ENCODE data around the gene ZNF277. TPM values are rescaled to one million over a fixed set of nuclear protein-coding genes. Genes with fewer than 3 reads are reported as not detected.
"Not testable (repeated sequence)": the region's sequence is repeated elsewhere in the genome, so short reads cannot be mapped to it uniquely, and the experiment has no call there.

Gene ZNF277
- total RNA-seq, 1 donor from 2014 or later: 67.3 TPM

- FAIRE-seq: no peak
- no peak for DNase-seq (ENCODE audit: low spot score in 2 of 2)
These were observed 80.0 kb downstream of the ZNF277 start for GRCh38 chr7:112286250-112287086.

DNA sequence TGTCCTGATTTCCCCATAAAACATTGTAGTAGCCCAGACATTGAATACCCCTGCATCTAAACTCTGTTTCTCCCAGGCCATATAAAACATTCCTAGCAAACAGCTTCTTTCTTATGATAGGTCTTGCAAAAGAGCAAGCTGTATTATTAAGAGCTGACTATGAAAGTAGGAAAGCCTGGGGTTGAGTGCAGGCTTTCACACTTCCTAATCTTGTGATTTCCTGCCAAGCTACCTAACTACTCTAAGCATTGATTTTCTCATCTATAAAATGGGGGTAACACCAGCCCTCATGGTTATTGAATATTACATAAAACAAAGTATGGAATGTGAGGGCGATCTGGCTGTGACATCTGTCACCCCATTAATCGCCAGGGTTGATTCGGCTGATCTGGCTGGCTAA is 81.8 kb downstream of the ZNF277 start:
- FAIRE-seq (no peak), DNase-seq (ENCODE audit: low spot score in 2 of 2) (no peak)

GRCh38 chr7:112290065-112290464 is 83.6 kb downstream of the ZNF277 start:
- no peak for DNase-seq (ENCODE audit: low spot score in 2 of 2)
- FAIRE-seq: no peak

GRCh38 chr7:112292162-112292561 is 85.7 kb downstream of the ZNF277 start:
- FAIRE-seq: no peak
- no peak for DNase-seq (ENCODE audit: low spot score in 2 of 2)

GRCh38 chr7:112293416-112293815 is 86.9 kb downstream of the ZNF277 start:
- DNase-seq (ENCODE audit: low spot score in 2 of 2): no peak
- no peak for FAIRE-seq

DNA sequence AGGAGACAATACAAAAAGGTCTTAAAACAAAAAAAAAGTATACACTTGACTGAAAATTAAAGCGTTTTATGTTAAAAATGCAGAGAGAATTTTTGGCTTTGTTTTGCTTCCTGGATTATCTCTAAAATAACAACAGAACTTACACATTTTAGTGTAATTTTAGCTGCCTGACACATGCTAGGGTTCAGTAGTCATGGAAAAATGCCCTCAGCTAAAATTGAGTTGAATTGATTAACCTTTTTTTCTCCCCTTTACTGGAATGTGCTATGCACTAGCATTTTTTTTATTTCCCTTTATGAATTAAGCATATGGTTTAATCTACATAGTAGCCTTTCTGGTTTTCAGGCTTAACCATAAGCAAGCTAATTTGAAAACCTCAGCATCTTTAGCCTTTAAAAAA is 89.9 kb downstream of the ZNF277 start:
- FAIRE-seq: no peak
- no peak for DNase-seq (ENCODE audit: low spot score in 2 of 2)

- no peak for FAIRE-seq
- DNase-seq (ENCODE audit: low spot score in 2 of 2): no peak
These were observed 91.2 kb downstream of the ZNF277 start for GRCh38 chr7:112297681-112298080.

DNA sequence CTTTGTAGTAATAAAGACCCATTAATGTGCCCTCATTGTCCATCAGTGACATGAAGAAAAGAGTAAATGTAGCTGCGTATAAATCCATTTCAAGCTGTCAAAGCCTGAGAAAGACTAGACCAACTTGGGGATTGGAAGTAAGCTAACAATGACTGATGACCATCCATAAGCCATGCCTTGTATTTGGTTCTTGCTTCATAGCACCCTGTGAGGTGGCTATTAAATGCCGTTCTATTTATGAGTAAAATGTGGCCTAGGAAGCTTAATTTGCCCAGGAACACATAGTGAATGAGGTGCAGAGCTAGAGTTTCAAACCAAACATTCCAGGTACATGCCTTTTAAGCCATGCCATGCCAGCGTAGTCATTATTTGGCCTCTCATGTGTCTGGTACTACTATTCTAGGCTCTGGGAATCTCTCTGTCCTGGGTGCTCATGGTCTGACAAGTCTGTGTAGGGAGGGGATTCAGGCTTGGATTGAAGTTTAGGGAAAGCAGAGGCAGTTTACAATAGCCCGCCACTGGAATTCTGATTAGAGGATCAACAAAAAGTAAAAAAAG is 92.1 kb downstream of the ZNF277 start:
- no peak for DNase-seq (ENCODE audit: low spot score in 2 of 2)
- FAIRE-seq: no peak

DNA sequence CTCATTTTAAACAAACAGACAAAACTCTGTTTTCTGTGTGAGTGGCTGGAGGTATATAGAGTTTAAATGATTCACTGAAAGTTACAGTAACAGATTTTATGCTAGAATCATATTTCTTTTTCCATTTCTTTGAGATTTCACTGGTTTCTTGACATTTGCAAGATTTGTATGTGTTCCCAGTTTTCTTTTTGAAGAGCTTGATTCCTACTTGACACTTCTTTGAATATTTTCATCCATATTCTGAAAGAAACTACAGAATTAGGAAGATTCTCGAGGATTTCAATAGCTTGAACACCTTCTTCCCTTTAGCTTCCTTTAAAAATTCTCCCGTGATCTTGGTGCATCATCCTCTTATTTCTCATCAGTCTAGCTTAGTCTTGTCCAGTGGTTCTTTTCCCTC is 93.6 kb downstream of the ZNF277 start:
- FAIRE-seq (no peak), DNase-seq (ENCODE audit: low spot score in 2 of 2) (no peak)

DNA sequence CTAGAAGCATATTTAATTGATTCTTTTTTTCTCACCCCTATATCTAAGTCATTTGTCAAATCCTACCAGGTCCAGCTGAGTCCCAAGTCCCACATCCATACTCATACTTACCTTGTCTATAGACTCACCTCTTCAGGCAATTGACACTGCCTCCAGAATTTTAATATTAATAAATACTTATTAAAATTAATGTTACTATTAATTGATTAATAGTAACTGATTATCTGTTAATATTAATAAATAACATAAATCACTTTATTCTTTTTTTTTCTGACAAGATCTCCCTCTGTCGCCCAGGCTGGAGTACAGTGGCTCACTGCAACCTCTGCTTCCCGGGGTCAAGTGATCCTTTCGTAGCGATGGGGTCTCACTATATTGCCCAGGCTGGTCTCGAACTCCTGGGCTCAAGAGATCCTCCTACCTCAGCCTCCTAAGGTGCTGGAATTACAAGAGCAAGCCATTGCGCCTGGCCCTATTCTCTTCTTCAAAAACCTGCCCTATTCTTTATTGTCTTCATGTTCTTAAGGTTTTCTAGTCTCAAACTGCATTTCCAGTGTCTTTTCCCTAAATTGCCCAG is 94.4 kb downstream of the ZNF277 start:
- no peak for DNase-seq (ENCODE audit: low spot score in 2 of 2)
- FAIRE-seq: no peak

DNA sequence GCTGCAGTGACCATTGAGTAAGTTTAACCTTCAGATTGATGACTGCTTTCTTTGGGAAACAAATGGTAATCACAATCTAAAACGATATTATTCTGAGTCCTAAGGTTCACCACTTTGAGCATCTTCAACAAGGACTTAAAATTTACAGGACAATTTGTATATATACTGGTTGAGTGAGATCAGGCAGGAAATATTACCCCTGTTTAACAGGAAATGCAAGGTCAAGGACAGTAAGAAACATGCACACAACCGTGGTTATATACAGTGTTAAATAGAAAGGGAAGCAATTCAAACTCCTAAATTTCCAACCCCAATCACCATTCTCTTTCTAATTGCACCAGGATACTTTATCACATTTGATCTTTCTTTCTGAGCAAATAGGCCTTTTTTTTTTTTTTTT is 96.1 kb downstream of the ZNF277 start:
- FAIRE-seq (no peak), DNase-seq (ENCODE audit: low spot score in 2 of 2) (no peak)

DNA sequence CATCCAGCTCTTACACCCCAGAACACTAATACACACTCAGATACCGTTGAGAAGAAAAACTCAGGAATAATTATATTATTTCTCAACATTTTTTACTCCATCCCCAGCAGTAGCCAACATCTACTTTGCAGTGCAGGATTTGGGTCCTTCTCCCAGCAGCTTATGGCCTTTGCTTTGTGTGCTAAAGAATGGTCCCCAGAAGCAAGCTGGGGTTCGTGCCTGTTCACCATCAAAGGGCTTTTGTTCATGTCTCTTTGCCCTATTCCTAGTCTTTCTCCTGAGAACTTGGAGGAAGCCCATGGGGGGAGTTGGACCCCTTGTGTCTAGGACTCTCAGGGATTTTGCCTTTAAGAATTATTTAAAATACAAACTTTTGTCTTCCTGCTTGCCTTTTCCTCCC is 100.4 kb downstream of the ZNF277 start:
- FAIRE-seq: no peak
- no peak for DNase-seq (ENCODE audit: low spot score in 2 of 2)

DNA sequence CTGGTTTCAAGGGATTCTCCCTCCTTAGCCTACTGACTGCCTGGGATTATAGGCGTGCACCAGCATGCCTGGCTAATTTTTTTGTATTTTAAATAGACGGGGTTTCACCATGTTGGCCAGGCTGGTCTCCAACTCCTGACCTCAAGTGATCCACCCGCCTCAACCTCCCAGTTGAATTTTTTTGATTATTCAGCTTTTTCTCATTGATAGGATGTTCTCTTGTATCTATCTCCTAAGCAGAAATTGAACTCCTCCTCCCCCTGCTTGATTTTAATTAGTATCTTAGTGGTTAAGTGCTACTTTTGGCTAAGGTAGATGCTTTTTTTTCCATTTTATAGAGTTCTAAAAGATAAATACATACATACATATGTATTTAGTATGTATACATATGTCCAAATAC is 101.0 kb downstream of the ZNF277 start:
- DNase-seq (ENCODE audit: low spot score in 2 of 2) (no peak), FAIRE-seq (no peak)

DNA sequence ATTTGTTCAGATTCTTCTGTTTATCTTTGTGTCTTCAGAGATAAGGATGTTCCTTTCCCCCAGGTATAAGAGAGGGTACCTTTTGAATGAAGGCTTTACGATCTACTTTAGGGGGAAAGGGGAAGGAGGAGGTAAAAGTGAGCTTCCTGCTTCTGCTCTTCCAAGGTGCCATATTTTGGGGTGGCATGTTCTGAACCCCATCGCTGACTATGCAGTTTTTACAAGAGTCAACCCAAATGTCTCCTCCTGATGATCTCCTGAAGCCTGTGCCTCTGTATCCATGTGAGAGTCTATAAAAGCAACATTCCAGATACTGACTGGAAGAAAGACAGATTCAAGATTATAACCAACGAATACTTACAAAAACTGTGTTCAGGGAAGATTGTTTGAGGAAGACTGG is 102.5 kb downstream of the ZNF277 start:
- no peak for DNase-seq (ENCODE audit: low spot score in 2 of 2)
- FAIRE-seq: no peak

DNA sequence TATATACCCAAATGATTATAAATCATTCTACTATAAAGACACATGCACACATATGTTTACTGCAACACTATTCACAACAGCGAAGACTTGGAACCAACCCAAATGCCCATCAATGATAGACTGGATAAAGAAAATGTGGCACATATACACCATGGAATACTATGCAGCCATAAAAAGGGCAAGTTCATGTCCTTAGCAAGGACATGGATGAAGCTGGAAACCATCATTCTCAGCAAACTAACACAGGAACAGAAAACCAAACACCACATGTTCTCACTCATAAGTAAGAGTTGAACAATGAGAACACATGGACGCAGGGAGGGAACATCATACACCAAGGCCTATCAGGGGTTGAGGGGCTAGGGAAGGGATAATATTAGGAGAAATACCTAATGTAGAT is 110.3 kb downstream of the ZNF277 start:
- DNase-seq (ENCODE audit: low spot score in 2 of 2); FAIRE-seq: not testable (repeated sequence)

DNA sequence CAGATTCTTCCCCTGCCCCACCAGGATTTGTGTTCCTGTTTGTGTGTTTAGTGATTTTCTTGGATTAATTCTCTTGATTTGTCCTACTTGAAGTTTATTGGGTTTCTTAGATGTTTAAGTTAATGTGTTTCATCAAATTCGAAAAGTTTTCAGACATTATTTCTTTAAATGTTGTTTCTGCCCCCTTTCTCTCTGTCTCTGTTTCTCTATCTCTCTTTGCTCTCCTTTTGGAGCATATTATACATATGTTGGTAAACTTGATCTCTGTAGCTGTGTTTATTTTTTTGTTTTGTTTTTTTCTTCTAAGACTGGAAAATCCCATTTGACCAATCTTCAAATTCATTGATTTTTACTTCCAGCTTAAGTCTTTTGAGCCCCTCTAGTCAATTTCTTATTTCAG is 115.6 kb downstream of the ZNF277 start:
- DNase-seq (ENCODE audit: low spot score in 2 of 2) (no peak), FAIRE-seq (no peak)

- DNase-seq (ENCODE audit: low spot score in 2 of 2) (no peak), FAIRE-seq (no peak)
These were observed 121.1 kb downstream of the ZNF277 start for GRCh38 chr7:112327566-112327965.

DNA sequence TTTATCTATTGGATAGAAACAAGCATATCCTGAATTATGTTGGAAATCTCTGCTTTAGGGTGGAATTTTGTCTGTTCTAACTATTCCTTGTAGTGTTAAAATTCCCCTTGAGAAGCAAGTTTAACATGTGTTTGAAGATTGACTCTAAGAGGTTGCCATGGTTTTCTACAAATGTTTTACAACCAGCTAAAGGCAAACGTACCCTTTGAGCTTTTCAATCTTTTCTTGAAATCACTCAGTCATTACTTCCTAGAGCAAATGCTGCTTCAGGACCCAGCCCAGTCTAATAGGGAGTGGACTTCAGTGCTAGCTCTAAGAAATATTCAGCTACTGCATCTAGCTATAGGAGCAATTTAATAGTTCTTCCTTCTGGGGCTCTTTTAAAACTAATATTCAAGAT is 125.0 kb downstream of the ZNF277 start:
- FAIRE-seq: no peak
- DNase-seq (ENCODE audit: low spot score in 2 of 2): no peak

DNA sequence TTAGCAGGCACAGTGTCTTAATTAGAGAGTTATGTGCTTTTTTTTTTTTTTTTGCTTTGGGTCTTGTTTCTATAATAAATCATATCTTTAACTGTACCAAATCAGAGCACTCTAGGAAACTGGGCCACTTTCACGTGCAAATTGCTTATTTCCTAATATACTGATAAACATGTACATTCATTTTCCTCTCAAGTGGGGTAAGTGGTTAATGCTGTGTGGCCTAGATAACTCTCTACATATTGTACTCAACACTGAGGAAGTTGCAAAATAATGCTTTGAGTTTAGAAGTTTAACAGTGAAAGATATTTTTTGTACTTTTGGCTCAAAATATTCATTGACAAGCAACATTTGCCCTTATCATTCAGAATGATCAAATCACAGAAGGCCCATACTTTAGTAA is 127.9 kb downstream of the ZNF277 start:
- no peak for DNase-seq (ENCODE audit: low spot score in 2 of 2)
- FAIRE-seq: no peak

- no peak for DNase-seq (ENCODE audit: low spot score in 2 of 2)
- FAIRE-seq: no peak
These were observed 129.8 kb downstream of the ZNF277 start for GRCh38 chr7:112336261-112336660.

DNA sequence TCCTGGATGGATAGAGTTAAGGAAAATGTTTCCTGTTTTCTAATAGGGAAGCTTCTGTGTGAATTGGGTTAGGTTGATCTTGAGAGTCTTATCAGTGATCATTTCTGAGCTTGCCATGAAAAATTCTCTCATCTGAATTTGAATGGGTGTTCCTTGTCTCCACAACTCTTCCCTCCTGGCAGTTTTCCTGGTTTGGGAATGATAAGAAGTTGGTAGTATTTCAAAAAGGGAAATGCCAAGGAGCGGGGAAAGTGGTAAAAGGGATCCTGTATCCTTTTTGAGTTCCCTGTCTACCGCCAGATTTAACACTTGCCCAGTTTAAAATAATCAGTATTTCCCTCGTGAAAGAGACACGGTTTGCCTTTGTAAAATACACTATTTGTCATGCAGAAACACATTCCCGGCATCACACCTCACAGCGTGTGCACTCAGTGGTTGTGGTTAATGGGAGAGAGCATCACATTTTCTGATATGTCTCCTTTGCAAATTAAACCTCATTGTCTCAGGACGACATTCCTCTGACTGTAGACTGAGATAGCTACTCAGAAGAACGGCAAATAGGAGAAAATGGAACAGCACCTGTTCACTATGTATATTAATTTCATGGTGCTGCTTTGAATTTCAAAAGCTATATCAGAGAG is 130.6 kb downstream of the ZNF277 start:
- no peak for FAIRE-seq
- no peak for DNase-seq (ENCODE audit: low spot score in 2 of 2)

- FAIRE-seq: no peak
- no peak for DNase-seq (ENCODE audit: low spot score in 2 of 2)
These were observed 131.4 kb downstream of the ZNF277 start for GRCh38 chr7:112337892-112338291.

Data from frontal cortex (tissue), 4 donors.